Activated CD4-positive, alpha-beta T cell treated with anti-CD3 and anti-CD28 coated beads, Interleukin-2, Interleukin-6, amounts not matched to agents 100 ng/mL and 50 ng/mL, durations not matched to agents 16 hours and 8 hours (primary cell): Measurements from ENCODE around the gene OR6B3.

Experiments
- DNase-seq: peaks from one replicate; pipeline ENCODE4 v3.0.0-alpha.2; 2020

The OR6B3 gene

DNA sequence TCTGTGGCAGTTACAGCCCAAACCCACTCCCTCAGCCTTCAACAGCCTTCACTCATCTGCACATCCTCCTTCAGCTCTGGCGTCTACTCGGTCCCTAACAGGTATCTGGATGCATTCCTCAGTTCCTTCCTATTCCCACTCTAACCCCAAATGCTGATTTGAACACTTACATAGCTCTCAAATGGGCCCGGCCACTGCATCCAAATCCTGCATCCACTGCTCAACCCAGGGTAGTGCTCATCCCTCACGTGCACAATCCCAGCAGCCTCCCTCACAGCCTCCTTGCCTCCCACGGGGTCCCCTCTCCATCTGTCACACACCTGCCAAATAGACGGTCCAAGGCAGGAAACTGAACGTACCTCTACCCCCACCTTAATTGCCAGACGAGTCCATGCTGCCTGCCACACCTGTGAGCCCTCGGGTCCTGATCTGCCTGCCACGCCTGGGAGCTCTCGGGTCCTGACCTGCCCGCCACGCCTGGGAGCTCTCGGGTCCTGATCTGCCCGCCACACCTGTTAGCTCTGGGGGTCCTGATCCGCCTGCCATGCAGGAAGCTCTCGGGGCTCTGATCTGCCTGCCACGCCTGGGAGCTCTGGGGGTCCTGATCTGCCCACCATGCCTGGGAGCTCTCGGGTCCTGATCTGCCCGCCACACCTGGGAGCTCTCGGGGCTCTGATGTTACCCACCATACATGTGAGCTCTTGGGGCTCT is 9.9 kb downstream of the OR6B3 start:
- DNase-seq: no peak

DNA sequence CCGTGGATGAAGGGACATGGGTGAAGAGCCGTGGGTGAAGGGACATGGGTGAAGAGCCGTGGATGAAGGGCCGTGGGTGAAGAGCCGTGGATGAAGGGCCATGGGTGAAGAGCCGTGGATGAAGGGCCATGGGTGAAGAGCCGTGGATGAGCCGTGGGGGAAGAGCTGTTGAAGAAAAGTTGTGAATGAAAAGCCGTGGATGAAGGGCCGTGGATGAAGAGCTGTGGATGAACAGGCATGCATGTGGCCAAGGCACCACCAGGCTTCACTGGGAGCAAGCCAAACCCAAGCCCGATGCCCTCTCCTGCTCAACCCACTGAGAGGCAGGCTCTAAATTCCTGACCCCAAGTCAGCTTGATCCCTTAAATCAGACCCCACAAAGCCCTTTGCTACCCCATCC is 10.6 kb downstream of the OR6B3 start:
- no peak for DNase-seq

DNA sequence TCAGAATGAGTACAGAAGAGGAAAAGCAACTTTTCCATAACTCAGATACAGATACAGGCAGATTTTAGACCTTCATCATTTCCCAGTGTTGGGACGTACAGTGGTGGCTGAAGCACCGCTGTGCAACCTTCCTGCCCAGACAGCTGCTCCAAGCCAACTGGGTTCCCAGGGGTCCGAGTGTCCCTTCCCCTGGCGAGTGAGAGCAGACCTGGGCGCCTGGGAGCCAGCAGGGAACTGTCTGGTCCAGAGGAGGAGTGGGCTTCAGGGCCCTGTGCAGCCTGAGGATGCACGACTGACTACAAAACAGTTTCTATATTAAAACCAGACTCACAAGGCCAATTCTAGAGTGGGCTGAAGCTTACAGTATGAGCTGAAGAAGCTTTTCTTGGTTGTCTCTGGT is 12.0 kb downstream of the OR6B3 start:
- DNase-seq: no peak

DNA sequence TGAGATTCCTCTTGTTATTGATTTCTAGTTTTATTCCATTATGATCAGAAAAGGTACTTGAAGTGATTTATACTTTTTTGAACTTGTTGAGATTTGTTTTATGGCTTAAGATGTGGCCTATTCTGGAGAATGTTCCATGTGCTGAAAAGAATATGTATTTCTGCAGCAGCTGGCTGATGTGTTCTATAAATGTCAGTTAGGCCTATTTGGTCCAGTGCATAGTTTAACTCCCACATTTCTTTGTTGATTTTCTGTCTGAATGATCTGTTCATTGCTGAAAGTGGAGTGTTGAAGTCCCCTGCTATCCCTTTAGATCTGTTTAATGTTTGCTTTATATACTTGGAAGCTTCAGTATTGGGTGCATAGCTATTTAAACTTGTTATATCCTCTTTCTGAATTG is 16.0 kb downstream of the OR6B3 start:
- no peak for DNase-seq

DNA sequence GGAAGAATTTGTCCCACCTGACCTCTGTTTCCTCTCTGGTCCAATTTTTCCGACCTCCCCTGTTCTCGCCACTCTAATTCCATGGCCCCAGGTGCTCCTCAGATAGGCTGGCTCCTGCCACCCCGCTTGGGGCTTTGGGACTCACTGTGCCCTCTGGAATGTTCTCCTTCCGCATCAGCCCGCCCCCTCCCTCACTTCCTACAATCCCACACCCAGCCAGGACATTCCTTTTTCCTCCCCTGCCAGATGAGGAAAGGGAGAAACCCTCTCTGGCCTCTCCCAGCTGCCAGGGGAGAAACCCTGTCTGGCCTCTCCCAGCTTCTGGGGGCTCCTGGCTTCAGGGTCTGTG is 20.0 kb downstream of the OR6B3 start:
- no peak for DNase-seq

DNA sequence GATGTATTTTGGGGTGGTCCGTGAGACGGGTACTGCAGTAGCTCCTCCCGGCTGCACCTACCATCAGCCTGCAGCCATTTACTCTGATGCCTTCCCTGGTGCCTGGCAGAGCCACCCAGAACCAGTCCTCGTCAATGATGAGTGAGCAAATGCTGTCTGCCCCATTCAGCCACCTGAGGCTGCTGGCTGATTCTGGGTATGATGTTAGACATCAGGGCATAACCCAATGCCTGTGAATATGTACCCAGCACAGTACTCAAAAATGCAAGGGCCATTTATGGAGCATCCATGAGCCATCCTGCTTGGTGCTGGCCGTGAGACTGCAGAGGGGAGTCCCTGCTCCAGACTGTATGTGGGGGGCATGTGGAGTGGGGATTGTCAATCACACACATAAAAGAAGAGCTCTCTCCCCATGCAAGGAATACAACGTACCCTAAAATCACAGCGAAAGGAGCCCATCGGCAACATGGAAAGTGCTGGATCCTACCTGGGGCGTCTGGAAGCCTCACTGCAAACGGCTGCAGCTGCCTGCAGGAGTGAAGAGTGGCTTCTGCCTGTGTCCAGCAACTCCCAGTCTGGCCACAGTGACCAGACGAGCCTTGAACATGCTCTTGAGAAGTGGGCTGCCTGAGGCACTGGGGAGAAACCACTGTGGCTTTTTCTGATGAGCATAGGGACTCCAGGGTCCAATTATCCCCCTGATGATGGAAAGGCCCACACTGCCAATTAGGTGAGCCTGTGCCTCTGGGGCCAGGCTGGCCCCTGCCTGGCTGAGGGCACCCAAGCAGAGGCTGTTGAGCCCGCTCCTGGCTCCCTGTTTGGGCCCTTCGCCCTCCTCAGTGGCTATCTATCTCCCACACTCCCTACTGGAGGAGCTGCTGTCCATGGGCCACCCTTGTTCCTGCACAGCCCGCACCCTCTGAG is 20.7 kb downstream of the OR6B3 start:
- no peak for DNase-seq

DNA sequence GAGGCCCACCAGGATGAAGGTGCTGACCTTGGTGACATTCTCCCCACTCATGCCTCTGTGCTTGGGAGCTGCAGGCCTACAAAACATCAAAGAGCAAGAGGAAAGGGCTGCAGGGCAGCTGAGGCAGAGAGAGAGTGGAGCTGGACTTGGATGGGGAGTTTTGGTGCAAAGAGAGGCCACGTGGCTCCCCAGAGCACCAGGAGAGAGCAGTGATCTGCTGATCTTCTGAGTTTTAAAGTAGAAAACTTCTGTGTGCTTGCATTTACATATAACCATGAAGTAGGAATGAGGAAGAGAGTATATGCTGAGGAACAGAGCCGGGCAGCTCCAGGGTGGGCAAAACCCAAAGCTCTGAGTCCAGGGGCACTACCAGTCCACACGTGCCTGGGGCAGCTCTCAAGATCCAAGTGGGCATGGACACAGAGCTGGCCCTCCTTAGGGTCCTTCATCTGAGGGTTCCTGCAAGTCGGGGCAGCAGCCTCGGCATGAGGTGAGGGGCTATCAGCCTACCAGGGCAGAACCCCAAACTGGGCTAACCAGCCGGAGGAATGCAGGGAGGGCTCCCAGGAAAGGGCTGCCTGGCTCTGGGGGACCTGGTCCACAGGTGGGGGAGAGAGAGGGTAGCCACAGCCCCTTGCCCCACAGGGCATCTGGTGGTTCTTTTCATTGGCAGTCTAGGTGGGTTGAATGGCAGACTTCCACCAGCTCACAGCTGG is 22.8 kb downstream of the OR6B3 start, which contains the start of gene OR6B2:
OR6B2 (minus strand) TSS at position 51 of the 716 bp plus-strand sequence; CDS start at position 51, 0 bp downstream.
- DNase-seq: no peak

DNA sequence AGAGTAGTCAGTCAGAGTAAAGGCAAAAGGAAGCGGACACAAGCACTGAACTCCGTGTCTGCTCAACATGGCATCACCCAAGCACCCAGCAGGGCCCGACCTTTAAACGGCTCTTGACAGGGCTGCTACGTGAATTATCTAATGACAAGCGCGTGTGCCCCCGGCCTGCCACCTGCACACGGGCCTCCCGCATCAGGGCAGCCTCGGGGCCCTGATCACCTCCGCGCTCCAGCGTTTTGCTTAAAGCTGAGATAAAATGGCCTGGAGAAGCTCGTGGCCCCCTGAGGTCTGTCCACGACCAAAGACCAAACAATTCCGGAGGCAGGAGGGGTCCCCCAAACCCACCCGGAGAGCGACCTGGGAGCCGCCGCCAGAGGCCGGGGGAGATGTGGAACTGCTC is 28.6 kb downstream of the OR6B3 start:
- DNase-seq: peak; percentile 20

DNA sequence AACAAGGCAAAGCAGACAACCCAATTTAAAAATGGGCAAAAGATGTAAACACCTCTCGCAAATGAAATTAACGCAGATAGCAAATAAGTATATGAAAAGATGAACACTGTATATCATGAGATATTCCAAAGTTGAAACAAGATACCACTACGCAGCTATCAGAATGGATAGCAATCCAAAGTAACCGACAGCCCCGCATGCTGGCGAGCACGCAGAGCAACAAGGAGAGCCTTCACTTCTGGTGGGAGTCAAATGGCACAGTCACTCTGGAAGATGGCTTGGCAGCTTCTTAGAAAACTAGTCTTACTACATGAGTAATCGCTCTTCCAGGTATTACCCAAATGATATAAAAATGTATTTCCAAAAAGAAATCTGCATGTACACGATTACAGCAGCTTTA is 29.5 kb downstream of the OR6B3 start:
- DNase-seq: peak; percentile 14

DNA sequence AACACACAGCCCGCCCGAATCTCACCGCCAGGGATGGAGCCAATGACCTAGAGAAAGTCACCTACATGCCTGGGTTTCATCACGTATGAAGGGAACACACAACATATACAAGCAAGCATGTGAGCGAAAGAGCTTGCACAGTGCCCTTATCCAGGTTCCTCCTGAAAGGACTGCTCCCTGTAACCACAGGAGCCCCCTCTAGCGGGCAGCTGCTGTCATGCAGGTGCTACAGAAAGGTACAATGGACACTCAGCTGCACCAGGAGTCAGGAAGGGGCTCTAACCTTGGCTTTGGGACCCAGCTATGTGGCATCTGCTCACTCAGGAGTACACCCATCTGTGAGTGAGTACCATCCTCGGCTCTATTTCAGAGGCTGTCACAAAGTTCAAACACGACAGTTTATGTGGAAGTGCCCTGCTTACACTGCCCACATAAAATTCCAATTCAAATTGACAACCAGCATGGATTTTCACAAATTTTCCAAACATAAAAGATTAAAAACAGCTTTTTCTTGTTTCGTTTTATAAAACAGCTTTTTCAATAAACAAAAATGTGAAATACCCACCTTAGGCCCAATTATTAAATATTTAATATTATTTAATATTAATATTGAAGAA is 31.7 kb downstream of the OR6B3 start:
- DNase-seq: peak; percentile 72

DNA sequence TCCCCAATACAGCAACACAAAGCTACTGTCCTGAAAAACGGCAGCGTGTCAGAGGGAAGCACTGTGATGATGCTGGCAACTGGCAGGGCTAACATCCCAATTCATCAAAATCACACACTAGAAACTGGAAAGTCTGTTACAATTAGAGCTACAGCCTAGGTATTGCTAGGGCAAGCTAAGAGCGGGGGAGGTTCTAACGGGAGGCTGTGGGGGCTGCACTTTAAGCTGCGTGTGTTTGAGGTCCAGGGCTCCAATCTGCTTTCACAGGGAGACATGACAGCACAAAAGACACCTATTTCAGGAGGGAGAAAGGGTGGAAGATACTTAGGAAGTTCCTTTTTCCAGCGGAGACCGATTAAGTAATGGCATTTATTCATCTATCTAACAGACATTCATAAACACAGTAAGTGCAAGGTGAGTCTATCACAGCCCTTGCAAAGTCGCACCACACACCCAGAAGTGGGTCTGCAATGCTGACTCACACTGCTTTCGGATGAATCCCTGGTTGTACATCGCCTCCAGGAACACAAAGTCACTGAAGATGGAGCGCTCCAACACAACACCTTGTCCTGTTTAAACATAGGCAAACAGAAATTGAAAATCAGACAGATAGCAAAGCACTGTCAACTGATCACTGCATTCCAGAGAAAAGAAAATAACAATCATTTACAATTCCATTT is 35.1 kb downstream of the OR6B3 start:
- DNase-seq: no peak

DNA sequence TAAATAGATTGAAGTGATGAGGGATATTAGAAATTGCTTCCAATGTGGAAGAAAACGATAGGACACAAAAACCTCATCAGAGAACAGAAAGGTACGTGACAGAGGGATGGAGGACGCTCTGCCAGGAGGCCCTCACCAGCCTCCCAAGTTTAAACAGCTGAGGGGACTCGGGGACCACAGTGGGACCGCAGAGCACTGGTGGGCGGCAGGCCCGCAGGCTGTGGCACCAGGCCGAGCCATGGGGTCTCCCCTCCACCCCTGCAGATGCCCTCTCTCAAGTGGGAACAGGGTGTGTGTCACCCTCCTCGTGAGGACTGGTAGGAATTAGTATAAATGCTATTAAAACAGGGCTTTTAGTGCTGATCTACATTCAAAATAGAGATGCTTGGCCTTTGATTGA is 39.0 kb downstream of the OR6B3 start:
- no peak for DNase-seq

DNA sequence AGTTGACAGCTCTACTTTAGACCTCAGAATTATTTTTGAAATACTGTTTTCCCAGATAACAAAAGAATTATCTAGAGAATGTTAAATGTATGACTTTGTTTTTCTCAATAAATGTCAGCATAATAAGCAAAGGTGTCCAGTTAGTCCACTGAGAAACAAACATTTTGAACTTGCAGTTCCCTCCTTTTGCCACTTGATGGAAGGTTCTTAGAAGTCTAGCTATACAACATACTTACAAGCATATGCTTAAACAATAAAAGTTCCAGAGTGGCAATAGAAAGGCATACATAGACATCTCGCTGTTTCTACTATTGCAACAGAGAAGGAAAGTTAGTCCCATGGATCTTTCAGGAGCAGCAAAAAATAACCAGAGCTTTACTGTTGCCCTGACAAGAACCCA is 40.0 kb downstream of the OR6B3 start:
- no peak for DNase-seq

DNA sequence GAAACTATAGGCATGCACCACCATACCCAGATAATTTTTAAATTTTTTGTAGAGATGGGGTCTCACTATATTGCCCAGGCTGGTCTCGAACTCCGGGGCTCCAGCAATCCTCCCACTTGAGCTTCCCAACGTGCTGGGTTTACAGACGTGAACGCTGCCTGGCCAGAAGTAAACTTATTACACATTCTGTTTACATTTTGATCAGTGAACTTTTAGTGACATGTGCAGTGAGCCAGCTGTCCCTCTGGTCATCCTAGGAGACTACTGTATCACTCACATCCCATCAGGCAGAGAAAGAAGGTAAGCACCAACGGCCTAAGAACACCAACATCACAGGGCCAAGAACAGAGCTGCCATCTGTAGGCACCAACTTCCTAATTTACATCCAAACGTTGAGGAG is 50.3 kb downstream of the OR6B3 start:
- no peak for DNase-seq

DNA sequence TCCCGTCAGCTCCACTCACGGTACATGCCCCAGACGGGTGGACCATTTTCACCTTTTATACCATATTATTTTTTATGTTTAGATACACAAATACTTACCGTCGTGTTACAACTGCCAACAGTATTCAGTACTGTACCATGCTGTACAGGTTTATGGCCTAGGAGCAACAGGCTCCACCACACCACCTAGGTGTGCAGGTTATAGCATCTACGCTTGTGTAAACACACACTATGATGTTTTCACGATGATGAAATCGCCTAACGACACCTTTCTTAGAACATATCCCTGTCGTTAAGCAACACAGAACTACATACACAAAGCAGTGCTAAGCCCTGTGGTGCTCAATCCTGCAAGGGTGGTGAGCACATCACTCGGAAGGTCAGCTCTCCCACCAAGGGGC is 52.6 kb downstream of the OR6B3 start:
- no peak for DNase-seq

DNA sequence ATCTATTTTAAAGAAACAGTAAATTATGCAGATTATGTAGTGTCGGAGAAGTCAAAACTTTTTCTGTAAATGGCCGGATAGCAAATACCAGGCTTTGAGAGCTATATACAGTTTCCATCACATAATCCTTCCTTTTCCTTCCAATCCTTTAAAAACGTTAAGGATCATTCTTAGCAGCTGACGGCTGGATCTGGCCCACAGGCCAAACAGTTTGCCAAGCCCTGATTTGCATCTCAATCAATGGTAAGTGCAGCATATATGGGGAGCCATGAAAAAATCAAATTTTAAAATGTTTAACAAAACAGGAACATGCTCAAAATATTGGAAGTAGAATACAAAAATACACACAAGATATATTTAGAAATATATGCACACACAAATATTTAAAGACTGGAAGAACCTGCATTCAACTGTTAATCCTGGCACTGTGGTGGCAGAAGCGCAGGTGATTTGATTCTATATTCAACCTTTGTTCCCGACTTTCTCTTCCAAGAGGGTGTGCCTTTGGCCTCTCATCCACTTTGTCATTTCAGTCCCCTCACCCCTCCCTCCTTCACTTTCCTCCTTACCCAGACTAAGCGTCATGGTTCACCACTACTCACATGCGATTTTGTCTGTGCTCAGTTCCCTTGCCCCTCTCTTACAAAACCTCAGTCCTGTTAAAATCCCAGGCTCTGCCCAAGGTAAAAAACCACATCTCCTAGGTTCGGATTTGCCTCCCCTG is 55.5 kb downstream of the OR6B3 start:
- DNase-seq: no peak
